ENCODE measurements around the gene CNOT6.
"Not testable (repeated sequence)": the region's sequence is repeated elsewhere in the genome, so short reads cannot be mapped to it uniquely, and the experiment has no call there.

CNOT6 gene

GRCh38 chr5:180521591-180521990 lies 27.4 kb downstream of the CNOT6 start:
- H3K9ac ChIP-seq (ENCODE audit: insufficient read length, low read depth), result no peak overlapping the region
- no peaks in the 10 kb centered on the region for H3K27me3 ChIP-seq (ENCODE audit: insufficient read depth, insufficient read length)
- no peak for DNase-seq (ENCODE audit: low read depth, low spot score)
- peaks cover 3% of the 10 kb centered on the region for H3K4me1 ChIP-seq (ENCODE audit: insufficient read depth, insufficient read length)
- H3K9me3 ChIP-seq (ENCODE audit: insufficient read depth, low read length), result no peaks in the 10 kb centered on the region
- no peaks in the 10 kb centered on the region for H3K36me3 ChIP-seq (ENCODE audit: insufficient read depth, insufficient read length, low read length)
- no peak overlapping the region for H3K4me3 ChIP-seq (ENCODE audit: insufficient read length, low read depth)
- no peak for TF ChIP-seq ZNF274 (IDR thresholded peaks at IDR 0.05; ENCODE audit: low read depth, low read length)

DNA sequence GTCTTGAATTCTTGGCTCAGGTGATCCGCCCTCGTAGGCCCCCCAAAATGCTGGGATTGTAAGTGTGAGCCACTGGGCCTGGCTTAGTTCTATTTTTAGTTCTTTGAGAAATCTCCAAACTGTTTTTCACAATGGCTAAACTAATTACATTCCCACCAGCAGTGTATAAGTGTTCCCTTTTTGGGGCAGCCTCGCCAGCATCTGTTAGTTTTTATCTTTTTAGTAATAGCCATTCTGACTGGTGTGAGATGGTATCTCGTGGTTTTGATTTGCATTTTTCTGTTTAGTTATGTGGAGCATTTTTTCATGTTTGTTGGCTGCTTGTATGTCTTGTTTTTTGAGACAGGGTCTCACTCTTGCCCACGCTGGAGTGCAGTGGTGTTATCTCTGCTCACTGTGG lies 28.2 kb downstream of the CNOT6 start:
- peaks cover 3% of the 10 kb centered on the region for H3K4me1 ChIP-seq (ENCODE audit: insufficient read depth, insufficient read length)
- no peak overlapping the region for H3K4me3 ChIP-seq (ENCODE audit: insufficient read length, low read depth)
- no peak for DNase-seq (ENCODE audit: low read depth, low spot score)
- H3K36me3 ChIP-seq (ENCODE audit: insufficient read depth, insufficient read length, low read length), result no peaks in the 10 kb centered on the region
- no peaks in the 10 kb centered on the region for H3K27me3 ChIP-seq (ENCODE audit: insufficient read depth, insufficient read length)
- TF ChIP-seq YY1 (IDR thresholded peaks at IDR 0.05; ENCODE audit: insufficient read depth, insufficient read length) (no peak), ZNF274 (IDR thresholded peaks at IDR 0.05; ENCODE audit: low read depth, low read length) (no peak), SUZ12 (IDR thresholded peaks at IDR 0.05; ENCODE audit: extremely low read depth, insufficient read depth, insufficient read length) (no peak)
- H3K9me3 ChIP-seq (ENCODE audit: insufficient read depth, low read length), result peaks cover under 1% of the 10 kb centered on the region; the same call in 1 of the 2 replicates
- H3K9ac ChIP-seq (ENCODE audit: insufficient read length, low read depth), result no peak overlapping the region

DNA sequence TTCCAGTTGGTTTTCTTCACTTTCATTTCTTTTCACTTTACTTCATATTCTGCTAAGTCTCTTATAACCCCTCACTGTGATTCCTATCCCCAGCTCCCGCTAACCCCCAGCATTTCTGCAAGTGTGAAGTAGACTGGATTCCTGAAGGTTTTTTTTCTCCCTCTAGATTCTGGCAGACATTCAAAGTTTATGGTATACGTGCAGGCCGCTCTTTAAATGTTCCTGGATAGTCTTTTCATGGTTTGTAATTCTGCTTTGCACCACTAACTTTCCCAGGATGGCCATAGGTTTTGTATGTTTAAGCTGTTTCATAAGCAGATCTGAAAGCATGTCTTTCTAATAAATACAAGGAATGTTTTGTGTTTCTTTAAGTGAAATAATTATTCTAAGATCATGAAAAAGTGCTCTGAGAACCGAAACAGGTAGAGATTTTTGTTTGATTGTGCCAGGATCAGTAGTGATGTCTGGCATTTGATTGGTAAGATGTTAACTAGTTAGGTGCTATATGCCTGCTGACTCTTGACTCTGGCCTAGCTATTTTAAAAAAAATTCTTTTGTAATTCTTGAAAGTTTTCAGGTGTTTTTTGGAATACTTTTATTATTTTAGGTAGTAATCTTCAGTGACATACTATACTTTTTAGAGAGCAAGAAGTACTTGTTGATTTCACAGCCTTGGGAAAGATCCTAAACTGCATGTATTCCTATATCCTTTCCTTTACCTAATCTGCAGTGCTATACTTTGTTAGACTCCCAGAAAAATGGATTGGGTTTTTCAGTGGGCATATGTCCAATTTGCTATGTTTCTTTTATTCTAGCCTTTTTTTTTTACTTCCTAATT lies 29.7 kb downstream of the CNOT6 start:
- Histone ChIP-seq H3K36me3 (ENCODE audit: insufficient read depth, insufficient read length, low read length) (peaks cover 3% of the 10 kb centered on the region), H3K4me1 (ENCODE audit: insufficient read depth, insufficient read length) (peaks cover 3% of the 10 kb centered on the region), H3K9me3 (ENCODE audit: insufficient read depth, low read length) (peaks cover 5% of the 10 kb centered on the region; the same call in 1 of the 2 replicates), H3K27me3 (ENCODE audit: insufficient read depth, insufficient read length) (no peaks in the 10 kb centered on the region), H3K4me3 (ENCODE audit: insufficient read length, low read depth) (no peak overlapping the region), H3K9ac (ENCODE audit: insufficient read length, low read depth) (no peak overlapping the region)
- TF ChIP-seq SUZ12 (IDR thresholded peaks at IDR 0.05; ENCODE audit: extremely low read depth, insufficient read depth, insufficient read length), result no peak
- TF ChIP-seq ZNF274 (IDR thresholded peaks at IDR 0.05; ENCODE audit: low read depth, low read length), result no peak
- no peak for TF ChIP-seq YY1 (IDR thresholded peaks at IDR 0.05; ENCODE audit: insufficient read depth, insufficient read length)
- DNase-seq (ENCODE audit: low read depth, low spot score), result no peak

DNA sequence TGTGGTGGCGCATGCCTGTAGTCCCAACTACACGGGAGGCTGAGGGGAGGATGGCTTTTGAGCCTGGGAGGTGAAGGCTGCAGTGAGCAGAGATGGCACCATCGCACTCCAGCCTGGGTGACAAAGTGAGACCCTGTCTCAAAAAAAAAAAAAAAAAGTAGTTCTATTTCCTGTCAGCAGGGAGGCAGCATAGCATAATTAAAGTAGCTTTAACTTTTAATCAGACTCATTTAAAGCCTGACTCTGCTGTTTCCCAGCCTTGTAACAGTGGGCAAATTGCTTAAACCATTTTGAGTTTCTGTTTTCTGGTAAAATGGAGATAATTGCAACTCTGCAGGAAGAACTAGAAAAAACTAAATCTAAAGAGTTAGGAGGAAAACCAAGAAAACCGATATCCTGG lies 31.2 kb downstream of the CNOT6 start:
- H3K36me3 ChIP-seq (ENCODE audit: insufficient read depth, insufficient read length, low read length), result peaks cover 16% of the 10 kb centered on the region
- no peaks in the 10 kb centered on the region for H3K27me3 ChIP-seq (ENCODE audit: insufficient read depth, insufficient read length)
- no peaks in the 10 kb centered on the region for H3K4me1 ChIP-seq (ENCODE audit: insufficient read depth, insufficient read length)
- H3K4me3 ChIP-seq (ENCODE audit: insufficient read length, low read depth), result no peak overlapping the region
- TF ChIP-seq SUZ12 (IDR thresholded peaks at IDR 0.05; ENCODE audit: extremely low read depth, insufficient read depth, insufficient read length) (no peak), YY1 (IDR thresholded peaks at IDR 0.05; ENCODE audit: insufficient read depth, insufficient read length) (no peak), ZNF274 (IDR thresholded peaks at IDR 0.05; ENCODE audit: low read depth, low read length) (no peak)
- H3K9me3 ChIP-seq (ENCODE audit: insufficient read depth, low read length), result peaks cover 19% of the 10 kb centered on the region
- no peak overlapping the region for H3K9ac ChIP-seq (ENCODE audit: insufficient read length, low read depth)
- DNase-seq (ENCODE audit: low read depth, low spot score), result no peak

GRCh38 chr5:180526269-180526668 lies 32.1 kb downstream of the CNOT6 start:
- H3K4me1 ChIP-seq (ENCODE audit: insufficient read depth, insufficient read length), result no peaks in the 10 kb centered on the region
- no peak overlapping the region for H3K9ac ChIP-seq (ENCODE audit: insufficient read length, low read depth)
- H3K4me3 ChIP-seq (ENCODE audit: insufficient read length, low read depth), result no peak overlapping the region
- TF ChIP-seq YY1 (IDR thresholded peaks at IDR 0.05; ENCODE audit: insufficient read depth, insufficient read length) (no peak), SUZ12 (IDR thresholded peaks at IDR 0.05; ENCODE audit: extremely low read depth, insufficient read depth, insufficient read length) (no peak), ZNF274 (IDR thresholded peaks at IDR 0.05; ENCODE audit: low read depth, low read length) (no peak)
- no peak for DNase-seq (ENCODE audit: low read depth, low spot score)
- H3K36me3 ChIP-seq (ENCODE audit: insufficient read depth, insufficient read length, low read length), result peaks cover 16% of the 10 kb centered on the region
- no peaks in the 10 kb centered on the region for H3K27me3 ChIP-seq (ENCODE audit: insufficient read depth, insufficient read length)
- peaks cover 20% of the 10 kb centered on the region for H3K9me3 ChIP-seq (ENCODE audit: insufficient read depth, low read length)

DNA sequence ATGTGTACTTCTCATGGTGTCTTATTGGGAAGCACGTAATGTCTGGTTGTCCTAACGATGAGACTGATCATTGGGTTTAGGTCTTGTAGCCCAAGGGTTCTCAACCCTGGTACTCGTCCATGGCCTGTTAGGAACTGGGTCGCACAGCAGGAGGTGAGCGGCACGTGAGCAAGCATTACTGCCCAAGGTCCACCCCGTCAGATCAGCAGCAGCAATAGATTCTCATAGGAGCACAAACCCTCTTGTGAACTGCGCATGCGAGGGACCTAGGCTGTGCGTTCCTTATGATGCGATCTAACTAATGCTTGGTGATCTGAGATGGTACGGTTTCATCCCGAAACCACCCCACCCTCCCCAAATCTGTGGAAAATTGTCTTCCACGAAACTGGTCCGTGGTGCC lies 33.5 kb downstream of the CNOT6 start:
- Histone ChIP-seq H3K9ac (ENCODE audit: insufficient read length, low read depth) (no peak overlapping the region), H3K4me1 (ENCODE audit: insufficient read depth, insufficient read length) (no peaks in the 10 kb centered on the region), H3K27me3 (ENCODE audit: insufficient read depth, insufficient read length) (no peaks in the 10 kb centered on the region), H3K9me3 (ENCODE audit: insufficient read depth, low read length) (peaks cover 30% of the 10 kb centered on the region), H3K36me3 (ENCODE audit: insufficient read depth, insufficient read length, low read length) (peaks cover 23% of the 10 kb centered on the region), H3K4me3 (ENCODE audit: insufficient read length, low read depth) (no peak overlapping the region)
- TF ChIP-seq SUZ12 (IDR thresholded peaks at IDR 0.05; ENCODE audit: extremely low read depth, insufficient read depth, insufficient read length) (no peak), YY1 (IDR thresholded peaks at IDR 0.05; ENCODE audit: insufficient read depth, insufficient read length) (no peak), ZNF274 (IDR thresholded peaks at IDR 0.05; ENCODE audit: low read depth, low read length) (no peak)
- no peak for DNase-seq (ENCODE audit: low read depth, low spot score)

GRCh38 chr5:180531036-180531585 lies 36.9 kb downstream of the CNOT6 start:
- not testable (repeated sequence) for H3K9ac ChIP-seq (ENCODE audit: insufficient read length, low read depth); DNase-seq (ENCODE audit: low read depth, low spot score); H3K4me3 ChIP-seq (ENCODE audit: insufficient read length, low read depth); H3K4me1 ChIP-seq (ENCODE audit: insufficient read depth, insufficient read length); H3K27me3 ChIP-seq (ENCODE audit: insufficient read depth, insufficient read length)
- peaks cover 35% of the 10 kb centered on the region for H3K36me3 ChIP-seq (ENCODE audit: insufficient read depth, insufficient read length, low read length)
- peaks cover 33% of the 10 kb centered on the region for H3K9me3 ChIP-seq (ENCODE audit: insufficient read depth, low read length)

Measured in NT2/D1 (cell line).